ENCODE results near the gene DMRTC2. TPM values are rescaled to one million over a fixed set of nuclear protein-coding genes. Genes with fewer than 3 reads are reported as not detected.

DMRTC2 gene
- total and polyA plus RNA-seq, 2 of the 8 experiments (the other 6 are each of a cell fraction or from before 2014, with no cell fraction given), result not detected

DNA sequence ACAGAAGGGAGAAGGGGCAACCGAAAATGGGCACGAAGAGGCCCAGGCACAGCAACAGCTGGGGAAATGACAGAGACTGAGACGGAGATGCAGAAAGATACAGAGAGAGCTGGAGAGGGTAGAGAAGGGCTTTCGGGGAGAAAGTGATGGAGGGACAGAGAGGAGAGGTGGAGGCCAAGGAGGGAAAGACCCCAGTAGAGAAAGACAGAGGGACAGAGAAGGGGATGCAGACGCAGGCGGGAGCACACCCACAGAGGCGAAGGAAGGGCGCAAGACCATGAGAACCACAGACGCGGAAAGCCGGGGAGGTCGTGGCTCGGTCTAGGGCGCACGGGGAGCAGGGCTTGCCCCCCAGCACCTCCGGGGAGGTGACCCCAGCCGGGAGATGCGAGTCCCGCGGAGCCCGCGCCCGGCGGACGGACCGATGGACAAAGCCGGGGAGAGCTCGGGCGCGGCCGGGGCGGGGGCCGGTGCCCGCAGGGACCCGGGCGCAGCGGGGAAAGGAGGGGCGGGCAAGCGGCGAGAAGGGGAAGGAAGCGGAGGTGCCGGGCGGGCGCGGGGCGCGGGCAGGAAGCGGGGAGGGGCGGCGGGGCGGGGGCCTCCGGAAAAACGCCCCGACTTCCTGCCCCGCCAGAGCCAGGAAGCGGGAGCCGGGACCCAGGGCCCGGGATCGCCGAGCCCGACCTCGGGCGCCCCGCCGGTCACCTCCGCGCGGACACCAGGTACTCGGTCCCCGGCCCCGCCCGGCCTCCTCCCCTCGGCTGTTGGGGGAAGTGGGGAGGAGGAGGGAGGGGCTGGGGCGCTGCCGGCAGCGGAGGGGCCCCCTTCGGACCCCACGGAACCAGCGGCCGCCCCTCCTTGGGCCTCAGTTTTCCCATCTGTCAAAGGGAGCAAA is 38.0 kb downstream of the DMRTC2 start, which contains the start of gene ARHGEF1:
ARHGEF1 (plus strand) TSS at position 617 of the 895 bp plus-strand sequence. CDS start 4,899 bp downstream, outside the sequence.
- H3K36me3 ChIP-seq (ENCODE audit: control insufficient read depth in 2 of 4, insufficient read depth in 4 of 4, low read length in 3 of 4), result no peaks in the 10 kb centered on the region
- POLR2A ChIA-PET (ENCODE audit: partially characterized antibody), result interaction anchor here (0.5 to 13.9 kb wide), 9 partner anchors 13 to 1192 kb away, joined by 3 to 298 read pairs (median 7); partner anchors contain the start of genes B3GNT8 and RPS19
- H3K27ac ChIP-seq (ENCODE audit: low read depth, low read length), result no peak within 1 kb of the TSS
- FAIRE-seq (no peak), DNase-seq (ENCODE audit: low read depth in 1 of 2, low spot score in 2 of 2) (peak in 1 of 2 experiments; percentile 66)
- H3K9ac ChIP-seq (replicated peaks in 1 of 4; ENCODE audit: extremely low read depth in 1 of 4, low read depth in 3 of 4, low read length in 3 of 4), result peak within 1 kb of the TSS; percentile 5 to 50 (median 31); a peak in 4 of 7 replicates
- H3K4me1 ChIP-seq (replicated peaks in 1 of 4; ENCODE audit: control insufficient read depth in 3 of 4, insufficient read depth in 4 of 4, low read length in 3 of 4), result peaks cover 3 to 16% (median 9%) of the 10 kb centered on the region in 4 experiments
- H2BK120ac ChIP-seq (replicated peaks; ENCODE audit: low read depth, low read length), result no peak within 1 kb of the TSS
- peaks cover 16% of the 10 kb centered on the region; the same call in 1 of the 2 replicates for H3K23me2 ChIP-seq (ENCODE audit: low read depth, low read length)
- H4K5ac ChIP-seq (ENCODE audit: insufficient read length, low read depth, low read length), result peak within 1 kb of the TSS; percentile 10
- H3K18ac ChIP-seq (ENCODE audit: extremely low read depth, low read length), result peak within 1 kb of the TSS; percentile 32
- H3K9me3 ChIP-seq (ENCODE audit: insufficient read depth in 2 of 2, low read depth in 1 of 2, low read length in 1 of 2), result no peaks in the 10 kb centered on the region
- no peak within 1 kb of the TSS for H3K4ac ChIP-seq (replicated peaks; ENCODE audit: insufficient read length, low read depth, low read length)
- peak within 1 kb of the TSS; percentile 90; the same call in 1 of the 2 replicates for H2AK5ac ChIP-seq (ENCODE audit: low read depth, low read length)
- peaks cover 2% of the 10 kb centered on the region; the same call in 1 of the 2 replicates for H3K79me1 ChIP-seq (ENCODE audit: low read depth, low read length)
- H3K4me2 ChIP-seq (ENCODE audit: insufficient read depth in 1 of 2, low read depth in 2 of 2, low read length in 2 of 2), result peak within 1 kb of the TSS; percentile 89
- H3K56ac ChIP-seq (replicated peaks; ENCODE audit: insufficient read length, low read depth, low read length), result peak within 1 kb of the TSS; percentile 26
- peak within 1 kb of the TSS; percentile 52 for H4K91ac ChIP-seq (replicated peaks; ENCODE audit: insufficient read length, low read length)
- H4K20me1 ChIP-seq (replicated peaks in 1 of 2; ENCODE audit: control insufficient read depth in 1 of 2, insufficient read depth in 2 of 2, low read length in 2 of 2), result peaks cover 3% of the 10 kb centered on the region in 2 experiments
- H2BK20ac ChIP-seq (ENCODE audit: low read length), result no peak within 1 kb of the TSS
- peak within 1 kb of the TSS; percentile 66 for H4K8ac ChIP-seq (ENCODE audit: extremely low read depth, insufficient read depth, low read length)
- H2BK12ac ChIP-seq (ENCODE audit: low read depth, low read length), result peak within 1 kb of the TSS; percentile 87; the same call in 1 of the 2 replicates
- peak within 1 kb of the TSS; percentile 79; the same call in 1 of the 2 replicates for H2AFZ ChIP-seq (ENCODE audit: low read length)
- no peak within 1 kb of the TSS; the same call in 1 of the 2 replicates for H2BK5ac ChIP-seq (ENCODE audit: low read depth, low read length)
- no peak within 1 kb of the TSS for H3K14ac ChIP-seq (ENCODE audit: insufficient read length)
- CTCF ChIA-PET (ENCODE audit: partially characterized antibody), result interaction anchor here (0.9 to 4.3 kb wide), 5 partner anchors 9 to 75 kb away, joined by 3 to 26 read pairs (median 3); partner anchors contain the start of gene RABAC1
- H3K79me2 ChIP-seq (ENCODE audit: control insufficient read depth in 1 of 2, insufficient read depth in 2 of 2, low read length in 2 of 2), result peaks cover 0 to 3% of the 10 kb centered on the region in 2 experiments; a peak in 1 of 4 replicates
- WGBS, 2 experiments (ENCODE audit: extremely low coverage in 1 of 2, insufficient coverage in 1 of 2, insufficient read length in 1 of 2, insufficient replicate concordance in 2 of 2, low coverage in 1 of 2, low lambda C conversion rate in 2 of 2, missing lambda C conversion rate in 1 of 2), result 4% methylated on average over 27 of the region's 80 CpGs; no CpG with 5 or more reads in 1 of the 2 experiments
- H3K27me3 ChIP-seq (replicated peaks in 1 of 4; ENCODE audit: control insufficient read depth in 3 of 4, extremely low read depth in 1 of 4, insufficient read depth in 3 of 4, low read length in 3 of 4), result peaks cover 1 to 19% (median 17%) of the 10 kb centered on the region in 4 experiments; a peak in 6 of 7 replicates
- no peak within 1 kb of the TSS for H3K23ac ChIP-seq (ENCODE audit: insufficient read length)
- H2BK15ac ChIP-seq (ENCODE audit: low read length), result 0 out of 2 replicates have a peak within 1 kb of the TSS, but pooled peaks have one; percentile 10
- H3K4me3 ChIP-seq (ENCODE audit: extremely low read depth in 1 of 4, insufficient read depth in 2 of 4, low read depth in 3 of 4, low read length in 4 of 4), result peak within 1 kb of the TSS; percentile 70 to 97 (median 84)
- TF ChIP-seq EZH2 (IDR thresholded peaks at IDR 0.05; ENCODE audit: low read depth, low read length, severe bottlenecking), result peak; percentile 69
- TF ChIP-seq BRCA1 (IDR thresholded peaks at IDR 0.05; ENCODE audit: low read depth, low read length), result no peak
- 0 out of 2 replicates have a peak, but pooled peaks have one; percentile 53 for TF ChIP-seq SUZ12 (IDR thresholded peaks at IDR 0.05; ENCODE audit: low read length)
- no peak for TF ChIP-seq POLR2A (IDR thresholded peaks at IDR 0.05; ENCODE audit: control extremely low read depth in 1 of 2, low read depth in 2 of 2, low read length in 2 of 2)
- TF ChIP-seq KDM4A (IDR thresholded peaks at IDR 0.05; ENCODE audit: low read depth, low read length, severe bottlenecking), result peak; percentile 65
- no peak for TF ChIP-seq RBBP5 (IDR thresholded peaks at IDR 0.05; ENCODE audit: borderline replicate concordance, low read depth, low read length)
- no peak for TF ChIP-seq KDM1A (IDR thresholded peaks at IDR 0.05; ENCODE audit: borderline replicate concordance, low read length)
- TF ChIP-seq RFX5 (IDR thresholded peaks at IDR 0.05; ENCODE audit: borderline replicate concordance, low read depth, low read length), result no peak
- no peak for TF ChIP-seq BCL11A (IDR thresholded peaks at IDR 0.05; ENCODE audit: low read depth in 2 of 2, low read length in 2 of 2)
- TF ChIP-seq HDAC6 (IDR thresholded peaks at IDR 0.05; ENCODE audit: low read depth, low read length), result no peak
- TF ChIP-seq CEBPB (IDR thresholded peaks at IDR 0.05; ENCODE audit: low read depth, low read length), result no peak
